ENCODE data around the gene ERICH6B.

Gene ERICH6B

GRCh38 chr13:45500492-45501174, 114.9 kb downstream of the ERICH6B start:
- DNase-seq (ENCODE audit: low read depth) = peak; percentile 68

DNA sequence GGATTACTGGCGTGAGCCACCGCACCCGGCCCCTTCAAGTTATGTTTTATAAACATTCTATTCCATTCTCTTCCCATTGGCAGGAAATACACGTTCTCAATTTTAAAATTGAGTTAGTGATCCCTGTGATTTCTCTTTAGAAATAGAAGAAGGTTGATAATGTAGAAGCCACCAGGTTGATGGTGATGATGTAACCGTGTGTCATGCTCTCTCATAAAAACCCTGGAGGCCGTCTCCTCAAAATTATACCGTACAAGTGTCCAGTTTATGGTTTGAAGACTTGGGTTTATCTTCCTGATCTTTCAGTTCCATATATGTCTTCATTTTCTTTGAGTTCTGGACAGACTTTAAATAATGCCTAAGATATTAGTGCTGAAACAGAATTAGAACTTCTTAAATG, 118.6 kb downstream of the ERICH6B start:
- no peak for DNase-seq (ENCODE audit: low read depth)

DNA sequence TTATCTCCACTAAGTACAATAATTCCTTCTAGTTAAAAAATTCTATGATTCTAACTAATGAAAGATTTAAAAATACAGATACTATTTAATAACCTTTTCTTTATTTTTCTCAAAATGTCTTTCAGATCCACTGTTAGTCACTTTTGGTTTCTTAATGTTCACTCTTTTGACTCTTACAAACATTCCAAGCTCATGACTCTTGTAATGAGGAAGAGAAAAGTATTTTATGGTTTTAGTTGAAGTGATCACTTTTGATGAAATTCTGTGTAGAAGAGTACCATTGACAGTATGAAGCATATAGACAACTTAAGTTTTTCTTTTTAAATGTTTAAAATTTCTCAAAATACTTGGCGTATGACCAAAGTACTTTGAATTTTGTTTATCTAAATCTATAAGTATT, 123.0 kb downstream of the ERICH6B start:
- peak; percentile 13 for DNase-seq (ENCODE audit: low read depth)

All from fibroblast of the conjunctiva (primary cell).